Renal pelvis (tissue), 4 donors: Measurements from ENCODE around the gene ST8SIA2. TPM values are rescaled to one million over a fixed set of nuclear protein-coding genes. Genes with fewer than 3 reads are reported as not detected.
A peak's percentile ranks its signal among the peaks of the same experiment; 100 is the strongest.

ENCODE experiments used
- DNase-seq: peaks from one replicate; pipeline ENCODE4 v3.0.0-alpha.2; 2013
- polyA plus RNA-seq, 3 donors: library from polyadenylated mRNA; unstranded; fragments of 120-200 nt; gene quantifications; one replicate each; pipeline ENCODE4 v1.2.1, GENCODE V29; 2013; ENCODE audit not compliant: insufficient read length in 3 of 3

Gene ST8SIA2
- polyA plus RNA-seq, 3 donors = 3.9 to 6.0 (median 5.8) TPM

- peak; percentile 53 for DNase-seq
Observed at GRCh38 chr15:92394309-92395097, 822 bp downstream of the ST8SIA2 start.

DNA sequence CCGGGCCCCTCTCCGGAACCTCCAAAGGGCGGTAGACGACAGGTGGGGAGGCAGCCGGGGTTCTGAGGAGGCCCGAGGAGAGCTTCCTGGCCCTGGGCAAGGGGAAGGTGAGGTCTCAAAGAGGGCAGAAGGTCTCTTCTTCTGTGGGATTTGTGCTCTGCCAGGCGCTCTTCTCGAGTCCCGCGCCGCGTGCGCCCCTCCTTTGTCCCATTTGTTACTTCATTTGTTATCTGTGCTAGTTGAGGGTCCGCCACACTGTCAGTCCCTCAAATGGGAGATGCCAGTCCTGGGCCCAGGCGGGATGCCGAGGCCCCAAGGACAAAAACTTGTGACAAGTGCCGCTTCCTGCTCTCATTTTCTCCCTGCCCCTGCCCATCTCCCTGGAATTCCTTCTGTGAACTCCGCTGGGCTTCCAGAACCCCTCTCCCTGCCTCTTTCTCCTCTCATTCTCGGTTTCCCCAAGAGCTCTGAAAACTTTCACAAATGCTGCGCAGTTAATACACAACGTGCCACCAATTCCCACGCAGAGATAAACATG, 1.5 kb downstream of the ST8SIA2 start:
- DNase-seq = no peak

DNA sequence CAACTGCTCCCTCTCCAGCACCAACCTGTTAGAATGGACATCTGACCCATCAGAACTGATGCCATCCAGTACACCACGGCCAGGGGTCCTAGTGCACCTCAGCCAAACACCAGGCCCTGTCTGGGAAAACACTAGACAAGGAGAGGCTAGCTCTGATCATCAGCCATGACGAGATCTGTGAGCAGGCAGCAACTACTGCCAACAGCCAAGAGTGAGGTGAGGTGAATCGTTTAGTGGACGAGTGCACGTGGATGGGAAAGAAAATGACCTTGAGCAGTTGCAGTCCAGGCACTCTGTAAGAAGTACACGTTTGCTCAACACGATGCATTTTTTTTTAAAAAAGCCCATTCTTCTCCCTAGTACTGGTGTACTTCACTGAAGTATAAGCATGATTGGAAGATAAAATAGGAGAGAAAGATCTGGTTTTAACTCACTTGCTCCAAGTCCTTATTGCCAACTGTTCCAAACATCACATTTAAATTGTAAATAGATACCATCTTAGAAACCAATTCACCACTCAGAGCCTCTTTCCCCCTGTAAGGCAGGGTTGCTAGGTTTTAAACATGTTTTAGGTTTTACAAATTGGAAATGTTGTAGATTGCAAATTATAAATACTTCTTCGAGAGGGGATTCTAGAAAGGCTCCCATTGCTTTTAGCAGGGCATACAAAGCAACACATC, 5.7 kb downstream of the ST8SIA2 start:
- DNase-seq = no peak

GRCh38 chr15:92400573-92400972, 6.9 kb downstream of the ST8SIA2 start:
- DNase-seq = no peak

DNA sequence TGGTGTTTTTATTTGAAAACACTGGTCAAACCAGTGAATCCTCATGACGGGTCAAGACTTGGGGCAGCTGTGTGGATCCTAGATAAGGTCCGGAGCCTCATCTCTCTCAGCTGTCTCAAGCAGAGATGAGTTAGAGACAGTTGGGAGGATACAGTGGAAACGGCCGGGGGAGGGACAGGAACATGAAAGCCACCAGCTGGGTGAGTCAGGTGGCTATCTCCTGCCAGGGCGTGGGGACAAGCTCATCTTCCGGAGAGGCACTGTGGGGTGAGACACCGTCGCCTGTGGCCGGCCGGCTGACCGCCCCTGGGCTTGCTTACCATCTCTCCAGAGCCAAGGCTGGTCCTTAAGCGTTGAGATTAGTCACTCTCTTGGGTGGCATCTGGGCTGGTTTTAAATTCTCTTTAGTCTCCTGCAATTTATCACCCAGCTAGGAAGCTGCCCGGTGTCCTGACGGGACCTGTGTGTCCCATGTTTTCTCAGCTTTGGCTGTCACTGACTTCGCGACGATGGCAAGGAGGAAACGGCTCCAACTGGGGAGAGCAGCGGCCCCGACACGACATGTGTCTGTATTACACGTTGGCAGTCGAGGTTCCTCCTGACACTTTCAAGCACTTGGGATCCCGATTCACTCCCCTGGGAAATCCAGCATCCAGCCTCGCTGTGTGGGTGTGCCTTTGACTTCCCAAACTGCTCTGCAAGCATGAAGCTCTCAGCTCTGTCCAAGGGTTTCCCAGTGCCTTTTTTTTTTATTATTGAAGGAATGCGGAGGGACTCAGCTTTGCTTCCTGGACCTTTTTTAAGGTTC, 7.5 kb downstream of the ST8SIA2 start:
- DNase-seq = no peak

- no peak for DNase-seq
Observed at GRCh38 chr15:92402751-92403150, 9.1 kb downstream of the ST8SIA2 start.

DNA sequence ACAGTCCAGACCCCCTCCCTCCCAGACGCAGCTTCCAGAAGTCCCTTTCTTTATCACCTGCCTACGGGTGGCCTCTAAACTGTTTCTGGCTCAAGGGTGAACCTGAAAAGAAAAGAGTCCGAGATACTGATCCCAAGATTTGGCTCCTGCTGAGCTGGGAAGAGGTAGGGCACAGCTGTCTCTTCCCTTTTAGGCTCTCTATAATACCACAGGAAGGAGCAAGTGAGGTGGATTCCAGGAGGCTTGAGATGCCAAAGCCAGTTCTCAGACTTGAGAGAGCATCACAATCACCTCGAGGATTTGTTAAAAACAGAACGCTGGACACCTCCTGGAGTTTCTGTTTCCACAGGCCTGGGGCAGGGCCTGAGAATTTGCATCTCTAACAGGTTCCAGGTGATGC, 12.3 kb downstream of the ST8SIA2 start:
- no peak for DNase-seq

GRCh38 chr15:92407321-92407720, 13.6 kb downstream of the ST8SIA2 start:
- no peak for DNase-seq

DNA sequence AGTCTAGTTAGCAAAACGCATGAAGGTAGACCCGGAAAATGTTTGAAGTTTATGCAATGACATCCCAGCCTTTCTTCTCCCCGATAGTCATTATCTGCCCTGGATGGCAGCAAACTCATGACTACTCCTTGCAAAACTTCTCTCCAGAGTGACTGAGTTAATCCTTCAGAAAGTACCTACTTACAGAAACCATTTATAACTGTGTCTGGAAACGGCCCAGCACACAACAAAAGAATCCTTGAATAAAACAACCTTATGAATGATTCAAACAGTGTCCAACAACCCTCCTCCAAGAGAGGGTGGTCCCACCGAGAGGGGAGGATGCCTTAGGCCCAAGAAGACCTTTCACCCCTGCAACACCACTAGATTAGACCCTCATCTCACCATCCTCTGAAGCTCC, 14.2 kb downstream of the ST8SIA2 start:
- no peak for DNase-seq

DNA sequence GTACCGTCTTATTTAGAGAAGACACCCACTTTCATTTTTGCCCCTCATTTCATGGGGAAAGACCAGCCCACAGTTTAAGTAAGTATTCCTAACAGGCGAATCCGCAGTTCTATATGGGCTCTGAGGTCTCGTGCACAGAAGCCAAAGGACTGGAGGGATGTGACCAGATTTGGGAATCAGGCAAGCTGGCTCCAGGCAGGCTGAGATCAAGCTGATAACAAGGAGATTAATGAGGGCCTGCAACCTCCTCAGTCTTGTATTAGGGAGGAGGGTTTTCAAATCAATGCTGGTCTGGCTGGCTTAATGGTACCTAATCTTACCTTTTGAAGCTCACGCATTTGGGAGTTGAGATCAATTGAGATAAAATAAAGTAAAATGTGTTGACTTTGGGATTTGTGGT, 15.3 kb downstream of the ST8SIA2 start:
- DNase-seq = no peak

DNA sequence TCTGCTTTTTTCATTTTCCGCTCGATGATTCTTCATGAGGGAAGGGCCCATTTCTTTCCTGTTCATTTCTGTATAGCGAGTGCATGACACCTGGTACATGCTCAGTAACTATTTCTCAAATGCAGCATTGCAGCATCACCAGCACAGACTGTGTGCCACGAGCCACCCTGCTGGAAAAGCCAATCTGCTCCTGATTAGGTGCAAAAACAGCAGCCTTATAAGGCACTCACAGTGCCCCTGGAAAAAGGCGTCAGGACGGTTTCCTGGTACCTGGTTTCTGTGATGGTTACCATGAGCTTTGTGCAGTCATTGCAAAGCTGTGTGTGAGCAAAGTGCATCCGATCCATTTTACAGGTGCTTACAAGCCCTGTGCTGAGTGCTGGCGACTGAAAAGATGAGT, 15.8 kb downstream of the ST8SIA2 start:
- no peak for DNase-seq

GRCh38 chr15:92410537-92410936, 16.9 kb downstream of the ST8SIA2 start:
- no peak for DNase-seq

DNA sequence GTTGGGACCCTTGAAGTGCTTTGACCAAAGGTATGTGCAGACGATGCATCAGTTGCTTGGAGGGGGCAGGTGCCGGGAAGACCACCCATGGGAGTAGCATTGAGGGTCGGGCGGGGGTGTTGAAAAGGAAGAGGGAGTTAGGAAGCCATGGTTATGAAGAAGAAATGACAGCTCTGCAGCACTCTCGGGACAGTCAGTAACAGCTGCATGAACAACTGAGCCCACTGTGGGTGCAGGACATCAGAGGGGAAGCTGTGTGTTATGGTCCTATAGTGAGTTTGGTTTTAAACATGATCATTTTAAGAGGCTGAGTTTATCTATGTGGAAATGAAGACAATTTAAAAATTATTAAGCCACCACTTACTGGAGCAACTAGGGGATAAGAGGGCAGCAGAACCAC, 17.6 kb downstream of the ST8SIA2 start:
- no peak for DNase-seq

- no peak for DNase-seq
Observed at GRCh38 chr15:92413510-92413909, 19.8 kb downstream of the ST8SIA2 start.

GRCh38 chr15:92415639-92416297, 22.1 kb downstream of the ST8SIA2 start:
- DNase-seq = no peak

DNA sequence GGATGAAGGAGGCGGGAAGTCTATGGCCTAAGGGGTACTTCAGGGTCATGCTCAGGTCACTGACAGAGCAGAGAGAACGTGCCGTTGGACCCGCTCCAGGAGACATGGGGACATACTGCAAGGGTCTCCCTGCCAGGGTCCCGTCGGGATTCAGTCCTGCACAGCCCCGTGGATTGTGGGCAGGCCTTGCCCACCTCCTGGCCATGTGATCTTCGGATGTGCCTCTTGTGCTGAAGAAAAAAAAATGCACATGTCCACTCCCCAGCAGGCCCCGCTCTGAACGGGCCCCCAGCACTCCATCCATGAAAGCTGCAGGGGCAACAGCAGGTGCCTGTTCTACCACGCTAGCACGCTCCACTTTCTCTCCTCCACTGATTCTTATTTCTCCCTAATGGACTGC, 22.9 kb downstream of the ST8SIA2 start:
- DNase-seq = no peak

DNA sequence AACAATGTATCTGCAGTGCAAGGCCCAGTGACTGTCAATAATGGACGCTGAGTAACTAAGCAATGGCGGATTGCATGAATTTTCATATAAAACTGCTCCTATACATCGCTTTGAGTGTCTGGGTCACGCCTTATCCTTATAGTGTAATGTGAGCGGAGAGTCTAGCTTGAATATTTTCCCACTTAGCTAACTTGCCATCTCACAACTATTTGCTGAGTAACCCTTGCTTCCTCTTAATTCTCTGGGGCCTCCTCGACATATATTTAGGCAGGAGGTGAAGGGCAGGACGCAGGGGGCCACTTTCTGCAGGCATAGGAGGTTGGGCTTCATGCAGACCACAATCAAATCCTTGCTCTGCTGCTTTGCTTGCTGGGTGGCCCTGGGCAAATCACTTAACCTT, 24.0 kb downstream of the ST8SIA2 start:
- no peak for DNase-seq

DNA sequence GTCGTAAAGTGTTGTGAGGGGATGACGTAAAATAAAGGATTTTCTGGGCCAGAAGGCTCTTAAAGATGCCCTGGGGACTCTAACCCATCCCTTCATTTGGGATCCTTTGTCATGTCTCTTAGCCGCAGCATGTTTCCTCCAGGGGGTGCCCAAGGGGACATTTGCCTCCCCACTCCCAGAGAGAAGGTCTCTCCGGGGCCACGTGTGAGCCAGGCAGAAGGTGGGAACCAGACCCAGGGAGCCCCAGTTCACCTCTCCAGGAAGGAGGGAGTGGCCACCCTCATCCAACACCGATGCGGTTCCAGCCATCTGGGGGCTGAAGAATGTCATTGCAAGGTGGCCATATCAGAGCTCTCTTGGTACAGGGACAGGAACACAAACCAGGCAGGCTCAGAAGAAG, 25.2 kb downstream of the ST8SIA2 start:
- DNase-seq = no peak

DNA sequence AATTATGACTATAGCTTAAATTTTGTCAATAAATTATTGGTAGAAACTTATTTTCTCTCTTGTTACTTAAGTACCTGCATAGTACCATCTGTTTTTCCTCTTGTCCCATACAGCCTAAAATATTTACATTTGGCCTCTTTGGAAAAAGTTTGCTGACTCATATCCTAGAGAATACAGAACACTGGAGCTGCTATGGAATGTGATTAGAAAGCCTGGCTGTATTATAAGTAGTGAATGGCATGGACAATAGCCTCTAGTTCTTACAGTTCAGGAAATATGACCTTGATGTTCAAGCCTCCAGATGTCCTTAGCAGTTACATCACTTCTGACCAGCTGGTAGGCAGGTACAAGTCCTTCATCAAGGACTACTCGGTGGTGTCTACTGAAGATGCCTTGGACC, 28.3 kb downstream of the ST8SIA2 start:
- no peak for DNase-seq

DNA sequence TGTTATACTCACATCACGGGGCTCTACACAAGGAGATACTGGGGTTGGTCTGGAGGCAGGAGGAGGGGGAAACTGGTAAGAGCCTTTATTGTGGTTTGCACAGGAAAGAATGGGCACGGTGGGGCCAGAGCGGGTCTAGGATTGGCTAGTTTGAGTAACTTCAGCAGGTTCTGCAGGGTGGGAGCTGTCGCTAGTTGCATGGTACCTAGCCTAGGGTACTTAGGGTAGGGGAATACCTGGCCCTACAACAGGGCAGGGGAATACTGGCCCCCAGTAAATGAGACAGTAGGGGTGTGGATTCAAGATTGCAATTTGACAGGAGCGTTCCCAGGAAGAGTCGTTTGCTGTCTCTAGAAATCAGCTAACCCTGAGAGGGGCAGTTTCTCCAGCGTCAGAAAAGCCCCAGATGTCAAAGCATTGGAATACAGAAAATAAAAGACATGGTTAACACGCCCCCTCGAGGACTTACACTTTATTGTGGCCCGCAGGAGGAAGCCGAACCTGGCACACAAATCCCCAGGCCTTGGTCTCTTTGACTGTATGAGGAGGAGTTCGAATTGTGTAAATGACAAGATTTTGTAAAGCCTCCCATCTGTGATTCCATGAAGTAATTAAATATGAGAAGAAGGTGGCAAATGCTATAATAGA, 32.0 kb downstream of the ST8SIA2 start:
- no peak for DNase-seq

DNA sequence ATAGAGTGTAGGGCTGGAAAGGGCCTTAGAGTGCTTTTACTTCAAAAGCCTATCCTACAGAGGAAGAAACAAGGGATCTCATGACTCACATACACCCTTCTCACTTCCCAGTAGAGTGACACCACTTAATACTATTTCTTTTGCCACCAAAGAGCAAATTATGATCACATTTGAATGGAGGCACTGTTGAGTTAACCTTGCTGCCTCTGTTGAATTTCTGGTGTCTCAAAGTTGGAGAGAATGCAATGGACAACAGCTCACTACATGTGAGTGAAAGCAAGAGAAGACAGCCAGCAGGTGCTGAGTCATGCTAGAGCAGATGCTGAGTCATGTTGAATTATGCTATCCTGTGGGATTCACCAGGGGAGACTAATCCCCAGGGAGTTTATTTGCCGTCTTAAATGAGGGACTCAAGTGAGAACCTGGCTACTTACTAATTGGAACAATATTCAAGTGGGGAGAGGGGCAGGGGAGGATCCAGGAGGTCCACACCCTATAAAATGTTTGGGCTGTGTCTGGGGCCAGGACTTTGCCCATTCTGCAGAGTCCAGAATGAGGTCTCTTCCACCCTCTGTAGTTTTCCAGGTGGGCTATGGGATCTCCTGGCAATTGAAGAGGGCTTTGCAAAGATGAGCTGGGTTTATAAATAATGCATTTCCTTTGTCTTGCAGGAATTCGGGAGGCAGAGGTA, 35.8 kb downstream of the ST8SIA2 start:
- DNase-seq = no peak
